ENCODE data around the gene SPTSSA. TPM values are rescaled to one million over a fixed set of nuclear protein-coding genes. Genes with fewer than 3 reads are reported as not detected.
A peak's percentile ranks its signal among the peaks of the same experiment; 100 is the strongest.

Gene SPTSSA
- polyA plus RNA-seq, 1 of the 3 experiments (the other 2 are of a cell fraction): 39.5 TPM

- H3F3A ChIP-seq (replicated peaks; ENCODE audit: insufficient read depth): peaks cover 17% of the 10 kb centered on the region
- H3K79me2 ChIP-seq (ENCODE audit: insufficient read depth): no peaks in the 10 kb centered on the region
- H3K36me3 ChIP-seq (replicated peaks in 1 of 2; ENCODE audit: control insufficient read depth in 1 of 2, insufficient read depth in 2 of 2, low read length in 1 of 2): no peaks in the 10 kb centered on the region
- 85% methylated on average over 2 of the region's 2 CpGs for WGBS (ENCODE audit: low lambda C conversion rate)
- no peak overlapping the region for H3K4me3 ChIP-seq (ENCODE audit: low read depth in 2 of 2, low read length in 1 of 2)
- no peaks in the 10 kb centered on the region for H3K9me3 ChIP-seq
- H3K9ac ChIP-seq: no peak overlapping the region
- no peaks in the 10 kb centered on the region for H4K20me1 ChIP-seq (ENCODE audit: insufficient read depth)
- ChIA-PET POLR2A (no interaction called here), CTCF (interaction anchor here (2.3 kb wide), 1 partner anchor 171 kb away, joined by 10 read pairs; no protein-coding TSS in a partner anchor)
- peak overlapping the region; percentile 59; the same call in 1 of the 2 replicates for H2AFZ ChIP-seq (ENCODE audit: low read depth)
- TF ChIP-seq FOSL2 (IDR thresholded peaks at IDR 0.05; ENCODE audit: borderline replicate concordance, low read depth) (no peak), MAX (IDR thresholded peaks at IDR 0.05; ENCODE audit: low read depth) (no peak), TEAD4 (IDR thresholded peaks at IDR 0.05; ENCODE audit: borderline replicate concordance, insufficient read depth) (no peak), GABPA (IDR thresholded peaks at IDR 0.05; ENCODE audit: low read depth) (no peak), MEF2A (IDR thresholded peaks at IDR 0.05; ENCODE audit: borderline replicate concordance, low read depth) (no peak), POLR2AphosphoS5 (IDR thresholded peaks at IDR 0.05; ENCODE audit: low read depth, low read length) (no peak), EZH2phosphoT487 (IDR thresholded peaks at IDR 0.05; ENCODE audit: borderline replicate concordance, low read depth) (no peak), FOXJ3 (CRISPR knock-in tag; IDR thresholded peaks at IDR 0.05) (no peak), RXRA (IDR thresholded peaks at IDR 0.05; ENCODE audit: borderline replicate concordance, low read depth) (no peak), YY1 (IDR thresholded peaks at IDR 0.05; ENCODE audit: low read depth) (no peak), TCF12 (IDR thresholded peaks at IDR 0.05) (no peak), JUND (IDR thresholded peaks at IDR 0.05) (no peak), GATA2 (CRISPR knock-in tag; IDR thresholded peaks at IDR 0.05) (no peak)
- no peaks in the 10 kb centered on the region for H3K27me3 ChIP-seq (ENCODE audit: insufficient read depth)
- H3K27ac ChIP-seq (ENCODE audit: low read depth in 2 of 2, low read length in 1 of 2): peak overlapping the region in 1 of 2 experiments; percentile 59; a peak in 2 of 4 replicates
- H3K4me1 ChIP-seq (ENCODE audit: control insufficient read depth in 1 of 2, insufficient read depth in 2 of 2, low read depth in 1 of 2, low read length in 1 of 2): peaks cover 0 to 21% of the 10 kb centered on the region in 2 experiments; a peak in 2 of 4 replicates
- peak overlapping the region; percentile 12; the same call in 1 of the 2 replicates for H3K4me2 ChIP-seq
- DNase-seq: no peak
- H3K9me2 ChIP-seq: no peaks in the 10 kb centered on the region
Measured at GRCh38 chr14:34502545-34503225, 40.6 kb upstream of the SPTSSA start.

GRCh38 chr14:34502001-34502400 lies 40.0 kb upstream of the SPTSSA start:
- TF ChIP-seq JUND (IDR thresholded peaks at IDR 0.05) (0 out of 2 replicates have a peak, but pooled peaks have one; percentile 39), FOSL2 (IDR thresholded peaks at IDR 0.05; ENCODE audit: borderline replicate concordance, low read depth) (peak; percentile 60; the same call in 1 of the 2 replicates), NRF1 (IDR thresholded peaks at IDR 0.05; ENCODE audit: low read depth, low read length) (no peak)
- ChIA-PET CTCF (interaction anchor here (2.3 kb wide), 1 partner anchor 170 kb away, joined by 10 read pairs; no protein-coding TSS in a partner anchor), POLR2A (no interaction called here)
- Histone ChIP-seq H3K4me1 (ENCODE audit: control insufficient read depth in 1 of 2, insufficient read depth in 2 of 2, low read depth in 1 of 2, low read length in 1 of 2) (peaks cover 0 to 28% of the 10 kb centered on the region in 2 experiments; a peak in 2 of 4 replicates), H3K79me2 (ENCODE audit: insufficient read depth) (no peaks in the 10 kb centered on the region), H2AFZ (ENCODE audit: low read depth) (0 out of 2 replicates have a peak overlapping the region, but pooled peaks have one; percentile 59), H4K20me1 (ENCODE audit: insufficient read depth) (no peaks in the 10 kb centered on the region), H3K27ac (ENCODE audit: low read depth in 2 of 2, low read length in 1 of 2) (peak overlapping the region in 1 of 2 experiments; percentile 59; a peak in 2 of 4 replicates), H3K9me2 (no peaks in the 10 kb centered on the region), H3K9ac (no peak overlapping the region), H3F3A (replicated peaks; ENCODE audit: insufficient read depth) (peaks cover 24% of the 10 kb centered on the region), H3K4me3 (ENCODE audit: low read depth in 2 of 2, low read length in 1 of 2) (no peak overlapping the region), H3K27me3 (ENCODE audit: insufficient read depth) (no peaks in the 10 kb centered on the region), H3K4me2 (peak overlapping the region; percentile 12), H3K36me3 (replicated peaks in 1 of 2; ENCODE audit: control insufficient read depth in 1 of 2, insufficient read depth in 2 of 2, low read length in 1 of 2) (no peaks in the 10 kb centered on the region), H3K9me3 (no peaks in the 10 kb centered on the region)
- WGBS (ENCODE audit: low lambda C conversion rate): 60% methylated on average over 2 of the region's 2 CpGs
- DNase-seq: no peak

Measured in SK-N-SH (cell line).